Neural crest cell (in vitro differentiated cells): ENCODE measurements around the gene GRIK3. TPM values are rescaled to one million over a fixed set of nuclear protein-coding genes. Genes with fewer than 3 reads are reported as not detected.
A peak's percentile ranks its signal among the peaks of the same experiment; 100 is the strongest.

Experiments used
- DNase-seq: peaks from one replicate; pipeline ENCODE4 v3.0.0; 2021; ENCODE audit warnings: low read depth, mixed read lengths, low spot score
- H3K27ac Mint-ChIP-seq: one replicate; pipeline ENCODE4 v1.8.0; 2021; ENCODE audit warnings: mild to moderate bottlenecking, mixed read lengths; ENCODE audit not compliant: unreplicated experiment
- H3K27me3 Mint-ChIP-seq: 2 replicates; pipeline ENCODE4 v1.8.0; 2021; ENCODE audit warnings: low read depth, mild to moderate bottlenecking, mixed read lengths
- H3K36me3 Mint-ChIP-seq: 2 replicates; pipeline ENCODE4 v1.8.0; 2021; ENCODE audit warnings: low read depth, mild to moderate bottlenecking, mixed read lengths
- H3K4me1 Mint-ChIP-seq: 2 replicates; pipeline ENCODE4 v1.8.0; 2021; ENCODE audit warnings: mixed read lengths
- H3K4me3 Mint-ChIP-seq: one replicate; pipeline ENCODE4 v1.8.0; 2021; ENCODE audit warnings: mild to moderate bottlenecking, mixed read lengths
- H3K9me3 Mint-ChIP-seq: 2 replicates; pipeline ENCODE4 v1.8.0; 2021; ENCODE audit warnings: mixed read lengths
- total RNA-seq: library from RNA; stranded (reverse); gene quantifications from 2 replicates; pipeline ENCODE4 v1.2.1, GENCODE V29; 2021
- TF ChIP-seq, protein P1 (sequence below): fragments of 200-600 bp; sonication (generic); conservative IDR thresholded peaks from 2 replicates; pipeline ENCODE4 v1.5.0; 2021; ENCODE audit warnings: antibody characterized with exemption, mild to moderate bottlenecking

GRIK3 gene
- total RNA-seq, 1 donor from 2014 or later: 2.4 TPM

DNA sequence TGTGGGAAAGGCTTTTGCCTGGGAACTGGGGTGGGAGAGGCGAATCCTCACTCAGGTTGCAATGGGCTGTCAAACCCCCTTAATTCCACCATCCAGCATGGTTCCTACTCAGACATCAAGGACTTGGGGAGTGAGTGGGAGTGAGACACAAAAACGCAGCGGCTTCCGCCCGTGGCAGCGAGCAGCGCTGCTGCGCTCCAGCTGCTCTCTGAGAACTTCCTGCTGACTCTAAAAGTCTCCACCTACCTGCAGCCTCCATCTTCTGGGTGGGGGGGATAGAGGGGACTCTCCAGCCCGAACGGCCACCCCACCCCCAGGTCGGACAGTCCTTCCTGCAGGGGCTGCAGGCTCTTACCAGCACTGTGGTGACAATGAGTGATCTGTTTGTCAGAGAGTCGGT, 184.4 kb downstream of the GRIK3 start:
- Mint-ChIP-seq H3K9me3 (no peaks in the 10 kb centered on the region), H3K4me1 (peaks cover 24% of the 10 kb centered on the region), H3K36me3 (no peaks in the 10 kb centered on the region), H3K27me3 (peaks cover 33% of the 10 kb centered on the region), H3K4me3 (no peak overlapping the region), H3K27ac (no peak overlapping the region)
- TF ChIP-seq, protein P1, sequence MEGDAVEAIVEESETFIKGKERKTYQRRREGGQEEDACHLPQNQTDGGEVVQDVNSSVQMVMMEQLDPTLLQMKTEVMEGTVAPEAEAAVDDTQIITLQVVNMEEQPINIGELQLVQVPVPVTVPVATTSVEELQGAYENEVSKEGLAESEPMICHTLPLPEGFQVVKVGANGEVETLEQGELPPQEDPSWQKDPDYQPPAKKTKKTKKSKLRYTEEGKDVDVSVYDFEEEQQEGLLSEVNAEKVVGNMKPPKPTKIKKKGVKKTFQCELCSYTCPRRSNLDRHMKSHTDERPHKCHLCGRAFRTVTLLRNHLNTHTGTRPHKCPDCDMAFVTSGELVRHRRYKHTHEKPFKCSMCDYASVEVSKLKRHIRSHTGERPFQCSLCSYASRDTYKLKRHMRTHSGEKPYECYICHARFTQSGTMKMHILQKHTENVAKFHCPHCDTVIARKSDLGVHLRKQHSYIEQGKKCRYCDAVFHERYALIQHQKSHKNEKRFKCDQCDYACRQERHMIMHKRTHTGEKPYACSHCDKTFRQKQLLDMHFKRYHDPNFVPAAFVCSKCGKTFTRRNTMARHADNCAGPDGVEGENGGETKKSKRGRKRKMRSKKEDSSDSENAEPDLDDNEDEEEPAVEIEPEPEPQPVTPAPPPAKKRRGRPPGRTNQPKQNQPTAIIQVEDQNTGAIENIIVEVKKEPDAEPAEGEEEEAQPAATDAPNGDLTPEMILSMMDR: no peak
- no peak for DNase-seq

DNA sequence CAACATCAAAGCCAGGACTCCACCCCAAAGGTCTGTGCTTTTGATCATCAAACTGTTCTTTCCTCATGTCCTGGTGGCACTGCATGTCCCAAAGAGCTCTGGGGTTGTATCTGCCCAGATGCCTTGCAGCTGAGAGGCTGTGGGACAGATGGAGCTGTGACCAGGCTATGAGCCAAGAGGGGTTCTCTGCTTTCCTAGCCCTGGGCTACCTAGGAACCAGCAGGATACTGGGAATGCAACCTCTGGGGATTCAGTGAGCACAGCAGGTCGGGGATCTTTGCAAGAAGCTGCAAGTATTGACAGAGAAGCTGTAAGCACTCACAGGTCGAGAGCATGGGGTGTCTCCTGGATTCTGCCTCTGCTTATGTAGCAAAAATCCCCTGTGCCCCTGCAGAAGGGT, 186.6 kb downstream of the GRIK3 start:
- no peak for DNase-seq
- Mint-ChIP-seq H3K4me3 (no peak overlapping the region), H3K27ac (no peak overlapping the region), H3K9me3 (no peaks in the 10 kb centered on the region), H3K27me3 (peaks cover 33% of the 10 kb centered on the region), H3K4me1 (peaks cover 27% of the 10 kb centered on the region), H3K36me3 (no peaks in the 10 kb centered on the region)
- TF ChIP-seq, protein P1: no peak

DNA sequence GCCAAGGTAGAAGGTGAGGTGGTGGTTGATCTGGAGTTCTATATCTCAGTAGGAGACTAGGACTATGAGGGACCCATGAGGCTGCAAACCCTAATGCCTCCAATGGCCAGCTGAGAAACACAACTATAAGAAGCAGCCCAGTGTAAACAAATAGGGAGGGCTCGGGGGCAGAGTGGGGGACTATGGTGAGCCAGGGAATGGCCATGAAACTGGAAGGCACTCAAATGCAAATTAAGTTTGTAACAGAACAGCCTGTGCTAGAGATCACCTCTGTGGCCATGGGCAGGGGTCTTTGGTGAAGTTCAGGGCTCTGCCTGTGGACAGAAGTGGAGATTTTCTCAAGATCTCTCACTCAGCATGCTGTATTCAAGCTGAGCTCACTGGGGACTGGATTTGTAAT, 187.1 kb downstream of the GRIK3 start:
- TF ChIP-seq, protein P1: no peak
- no peaks in the 10 kb centered on the region for H3K36me3 Mint-ChIP-seq
- H3K9me3 Mint-ChIP-seq: no peaks in the 10 kb centered on the region
- peak overlapping the region; percentile 38 for H3K4me3 Mint-ChIP-seq
- no peak for DNase-seq
- H3K27ac Mint-ChIP-seq: no peak overlapping the region
- H3K27me3 Mint-ChIP-seq: peaks cover 33% of the 10 kb centered on the region
- peaks cover 27% of the 10 kb centered on the region for H3K4me1 Mint-ChIP-seq

DNA sequence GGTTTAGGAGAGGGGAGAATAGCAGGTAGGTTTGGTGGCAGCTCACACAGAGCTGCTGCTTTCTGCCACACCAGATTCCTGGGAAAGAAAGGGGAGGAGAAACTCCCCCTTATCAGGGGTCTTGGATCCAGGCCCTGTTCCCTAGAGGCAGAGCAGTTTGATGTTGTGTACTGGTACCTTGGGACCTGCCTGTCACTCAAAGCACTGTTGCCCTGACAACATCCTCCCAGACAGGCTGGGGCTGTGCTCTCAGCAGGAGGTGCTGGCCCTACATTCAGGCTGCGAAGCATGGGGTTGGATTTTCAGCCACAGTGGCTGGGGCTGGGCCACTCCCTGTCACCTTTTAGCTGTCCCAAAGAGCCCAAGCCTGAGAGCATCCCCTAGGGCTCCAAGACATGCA, 188.0 kb downstream of the GRIK3 start:
- H3K4me1 Mint-ChIP-seq: peaks cover 27% of the 10 kb centered on the region

DNA sequence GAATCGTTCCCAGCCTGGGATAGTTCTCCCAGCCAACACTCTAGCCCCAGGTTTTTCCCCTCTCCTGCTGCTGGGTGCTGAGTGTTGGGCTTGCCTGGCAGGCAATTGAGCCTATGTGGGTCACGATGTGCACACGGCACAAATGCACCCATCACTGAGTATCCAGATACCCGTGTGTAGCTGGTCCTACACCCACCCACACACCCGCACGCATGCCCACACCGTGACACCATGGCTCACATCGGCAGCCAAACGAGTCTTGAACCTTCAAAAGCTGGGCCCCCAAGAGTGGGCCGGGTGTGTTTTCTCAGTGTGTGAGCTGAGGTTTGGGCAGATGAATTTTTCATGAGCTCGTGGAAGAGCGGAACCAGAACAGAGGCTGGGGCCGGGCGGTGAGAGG, 188.5 kb downstream of the GRIK3 start:
- H3K9me3 Mint-ChIP-seq: no peaks in the 10 kb centered on the region
- no peak for DNase-seq
- no peaks in the 10 kb centered on the region for H3K36me3 Mint-ChIP-seq
- H3K4me1 Mint-ChIP-seq: peaks cover 27% of the 10 kb centered on the region
- peaks cover 33% of the 10 kb centered on the region for H3K27me3 Mint-ChIP-seq
- TF ChIP-seq, protein P1: no peak
- no peak overlapping the region for H3K4me3 Mint-ChIP-seq
- H3K27ac Mint-ChIP-seq: peak overlapping the region; percentile 71

More for the DNA sequence above, 188.0 kb downstream of the GRIK3 start:
- no peak for DNase-seq
- no peaks in the 10 kb centered on the region for H3K36me3 Mint-ChIP-seq
- no peak overlapping the region for H3K4me3 Mint-ChIP-seq
- no peak overlapping the region for H3K27ac Mint-ChIP-seq
- H3K9me3 Mint-ChIP-seq: no peaks in the 10 kb centered on the region
- H3K27me3 Mint-ChIP-seq: peaks cover 33% of the 10 kb centered on the region
- TF ChIP-seq, protein P1: no peak

DNA sequence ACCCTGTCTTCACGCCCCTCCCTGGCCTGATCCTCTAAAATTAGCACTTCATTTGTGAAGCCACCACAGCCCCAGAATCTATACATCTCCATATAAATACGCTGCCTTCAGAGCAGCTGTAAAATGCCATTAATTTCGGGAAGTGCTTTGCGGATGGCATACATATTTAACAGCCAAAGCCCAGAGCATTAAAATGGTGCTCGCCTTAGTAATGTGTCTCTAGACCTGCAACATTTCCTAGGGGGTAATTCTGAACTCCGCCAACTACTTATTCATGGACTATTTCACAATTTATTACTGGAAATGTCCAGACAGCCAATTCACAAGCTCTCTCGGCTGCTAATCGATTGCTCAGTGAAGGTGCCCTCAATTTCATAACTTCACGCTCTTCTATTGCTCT, 189.4 kb downstream of the GRIK3 start:
- H3K27me3 Mint-ChIP-seq: peaks cover 27% of the 10 kb centered on the region
- no peaks in the 10 kb centered on the region for H3K36me3 Mint-ChIP-seq
- TF ChIP-seq, protein P1: no peak
- DNase-seq: no peak
- H3K9me3 Mint-ChIP-seq: no peaks in the 10 kb centered on the region
- H3K4me1 Mint-ChIP-seq: peaks cover 21% of the 10 kb centered on the region
- no peak overlapping the region for H3K27ac Mint-ChIP-seq
- H3K4me3 Mint-ChIP-seq: no peak overlapping the region
